ENCODE results near the gene HAUS2.
A peak's percentile ranks its signal among the peaks of the same experiment; 100 is the strongest.
"Not testable (repeated sequence)": the region's sequence is repeated elsewhere in the genome, so short reads cannot be mapped to it uniquely, and the experiment has no call there.

The HAUS2 gene

GRCh38 chr15:42575188-42576039 is 26.8 kb downstream of the HAUS2 start, which contains the start of gene STARD9:
Gene STARD9, plus strand, starts transcription at chr15:42575606. Its CDS starts 110 bp downstream, at chr15:42575716.
- DNase-seq (ENCODE audit: low read depth in 2 of 2) = peak; percentile 87 to 89

- DNase-seq (ENCODE audit: low read depth in 2 of 2) = no peak
Measured at GRCh38 chr15:42576040-42576594, 27.5 kb downstream of the HAUS2 start.

- DNase-seq (ENCODE audit: low read depth in 2 of 2) = no peak
Measured at GRCh38 chr15:42576776-42577175, 28.1 kb downstream of the HAUS2 start.

- no peak for DNase-seq (ENCODE audit: low read depth in 2 of 2)
Measured at GRCh38 chr15:42577514-42578031, 28.9 kb downstream of the HAUS2 start.

- no peak for DNase-seq (ENCODE audit: low read depth in 2 of 2)
Measured at GRCh38 chr15:42578984-42579537, 30.4 kb downstream of the HAUS2 start.

- peak; percentile 56 to 65 for DNase-seq (ENCODE audit: low read depth in 2 of 2)
Measured at GRCh38 chr15:42581272-42581730, 32.7 kb downstream of the HAUS2 start.

- DNase-seq (ENCODE audit: low read depth in 2 of 2) = no peak
Measured at GRCh38 chr15:42582569-42583375, 34.1 kb downstream of the HAUS2 start.

- DNase-seq (ENCODE audit: low read depth in 2 of 2) = no peak
Measured at GRCh38 chr15:42584031-42584765, 35.6 kb downstream of the HAUS2 start.

GRCh38 chr15:42590619-42591237 is 42.1 kb downstream of the HAUS2 start:
- DNase-seq (ENCODE audit: low read depth in 2 of 2) = no peak

GRCh38 chr15:42591238-42591934 is 42.7 kb downstream of the HAUS2 start:
- DNase-seq (ENCODE audit: low read depth in 2 of 2) = no peak

GRCh38 chr15:42592716-42593115 is 44.1 kb downstream of the HAUS2 start:
- DNase-seq (ENCODE audit: low read depth in 2 of 2) = no peak

- DNase-seq (ENCODE audit: low read depth in 2 of 2) = no peak
Measured at GRCh38 chr15:42593143-42593542, 44.5 kb downstream of the HAUS2 start.

GRCh38 chr15:42594095-42594494 is 45.5 kb downstream of the HAUS2 start:
- DNase-seq (ENCODE audit: low read depth in 2 of 2) = no peak

- no peak for DNase-seq (ENCODE audit: low read depth in 2 of 2)
Measured at GRCh38 chr15:42595626-42596240, 47.1 kb downstream of the HAUS2 start.

GRCh38 chr15:42601316-42601715 is 52.7 kb downstream of the HAUS2 start:
- not testable (repeated sequence) for DNase-seq (ENCODE audit: low read depth in 2 of 2)

GRCh38 chr15:42602501-42602900 is 53.9 kb downstream of the HAUS2 start:
- DNase-seq (ENCODE audit: low read depth in 2 of 2) = no peak

GRCh38 chr15:42603978-42604377 is 55.3 kb downstream of the HAUS2 start:
- no peak for DNase-seq (ENCODE audit: low read depth in 2 of 2)

GRCh38 chr15:42604894-42605744 is 56.5 kb downstream of the HAUS2 start:
- DNase-seq (ENCODE audit: low read depth in 2 of 2) = no peak

GRCh38 chr15:42605796-42606195 is 57.2 kb downstream of the HAUS2 start:
- DNase-seq (ENCODE audit: low read depth in 2 of 2) = no peak

Measured in stimulated activated CD8-positive, alpha-beta memory T cell treated with anti-CD3 and anti-CD28 coated beads, Interleukin-2, amount 100 ng/mL, for 1 hour (primary cell).